ENCODE data around the gene PIGL.

DNA sequence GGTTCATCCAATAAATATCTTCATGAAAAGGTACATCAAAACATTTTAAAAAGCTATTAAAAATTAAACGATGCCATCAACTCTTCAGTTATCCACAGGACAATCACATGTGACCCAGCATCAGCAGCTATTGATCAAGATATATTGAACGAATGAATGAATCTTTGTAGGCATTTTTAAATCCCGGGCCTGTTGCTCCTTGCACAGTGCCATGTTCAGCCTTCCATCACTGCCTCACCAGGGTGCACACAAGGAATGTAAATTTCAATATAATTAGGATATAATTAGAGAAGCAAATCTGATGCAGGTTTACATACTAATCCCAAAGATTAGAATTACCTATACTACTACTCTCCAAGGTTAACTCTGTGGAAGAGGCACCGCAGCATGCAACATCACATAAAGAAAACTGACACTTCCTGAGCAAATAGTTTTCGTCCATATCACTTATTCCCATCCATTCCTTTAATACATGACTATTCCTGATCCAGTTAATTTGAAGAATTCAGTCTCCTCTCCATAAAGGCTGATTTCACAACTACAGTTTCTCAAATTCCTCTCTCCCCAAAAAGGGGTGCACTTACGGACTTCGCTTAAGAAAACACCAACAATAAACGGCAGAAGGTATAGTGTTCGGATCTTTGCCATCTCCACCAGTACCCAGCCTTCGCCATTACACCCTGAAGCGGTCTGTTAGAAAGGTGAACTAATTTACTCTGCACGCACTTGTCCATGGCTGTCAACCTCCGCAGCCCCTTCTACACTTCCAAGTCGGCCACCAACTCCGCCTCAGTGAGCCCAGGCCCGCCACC lies 2.6 kb upstream of the PIGL start:
- no peak for TF ChIP-seq POLR2A (IDR thresholded peaks at IDR 0.05)
- TF ChIP-seq, protein P1, sequence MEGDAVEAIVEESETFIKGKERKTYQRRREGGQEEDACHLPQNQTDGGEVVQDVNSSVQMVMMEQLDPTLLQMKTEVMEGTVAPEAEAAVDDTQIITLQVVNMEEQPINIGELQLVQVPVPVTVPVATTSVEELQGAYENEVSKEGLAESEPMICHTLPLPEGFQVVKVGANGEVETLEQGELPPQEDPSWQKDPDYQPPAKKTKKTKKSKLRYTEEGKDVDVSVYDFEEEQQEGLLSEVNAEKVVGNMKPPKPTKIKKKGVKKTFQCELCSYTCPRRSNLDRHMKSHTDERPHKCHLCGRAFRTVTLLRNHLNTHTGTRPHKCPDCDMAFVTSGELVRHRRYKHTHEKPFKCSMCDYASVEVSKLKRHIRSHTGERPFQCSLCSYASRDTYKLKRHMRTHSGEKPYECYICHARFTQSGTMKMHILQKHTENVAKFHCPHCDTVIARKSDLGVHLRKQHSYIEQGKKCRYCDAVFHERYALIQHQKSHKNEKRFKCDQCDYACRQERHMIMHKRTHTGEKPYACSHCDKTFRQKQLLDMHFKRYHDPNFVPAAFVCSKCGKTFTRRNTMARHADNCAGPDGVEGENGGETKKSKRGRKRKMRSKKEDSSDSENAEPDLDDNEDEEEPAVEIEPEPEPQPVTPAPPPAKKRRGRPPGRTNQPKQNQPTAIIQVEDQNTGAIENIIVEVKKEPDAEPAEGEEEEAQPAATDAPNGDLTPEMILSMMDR (IDR thresholded peaks at IDR 0.05): no peak

Measured in uterus (tissue), 2 donors.